Right atrium auricular region (tissue), 2 donors: Measurements from ENCODE around the gene IGFBP6. TPM values are rescaled to one million over a fixed set of nuclear protein-coding genes. Genes with fewer than 3 reads are reported as not detected.

Source experiments
- DNase-seq: peaks from one replicate; pipeline ENCODE4 v3.0.0-alpha.2; 2019; ENCODE audit warnings: low spot score
- H3K27ac ChIP-seq, 2 donors: fragments of 200-600 bp; sonication (generic); 1 replicate in 1 of 2; 2 replicates in 1 of 2; pipeline ENCODE4 v1.5.1; 2016 to 2019
- H3K27me3 ChIP-seq, 2 donors: fragments of 200-600 bp; sonication (generic); one replicate each; pipeline versions ENCODE4 v1.5.1 to v1.6.0; 2017 to 2019
- H3K36me3 ChIP-seq: fragments of 200-600 bp; sonication (generic); one replicate; pipeline ENCODE4 v1.5.1; 2016
- H3K4me1 ChIP-seq, 2 donors: fragments of 200-600 bp; sonication (generic); one replicate each; pipeline versions ENCODE4 v1.5.1 to v1.6.0; 2017 to 2019
- H3K4me3 ChIP-seq, 2 donors: fragments of 200-600 bp; sonication (generic); 1 replicate in 1 of 2; 2 replicates in 1 of 2; pipeline ENCODE4 v1.5.1; 2017 to 2019; ENCODE audit warnings: mild to moderate bottlenecking in 1 of 2, moderate library complexity in 1 of 2
- H3K9me3 ChIP-seq, 2 donors: fragments of 200-600 bp; sonication (generic); one replicate each; pipeline ENCODE4 v1.5.1; 2019
- total RNA-seq, 2 donors: library from RNA; depleted of rRNA; stranded (reverse); fragments of >200 nt; gene quantifications; one replicate each; pipeline ENCODE4 v1.1.0, GENCODE V29; 2016
- TF ChIP-seq, protein P1 (sequence below), 2 donors: fragments of 200-600 bp; sonication (generic); IDR thresholded peaks; one replicate each; pipeline ENCODE4 v1.5.1; 2019; ENCODE audit warnings: antibody characterized with exemption in 2 of 2

Gene IGFBP6
- total RNA-seq, 2 donors from 2014 or later: 99.0 to 358 TPM

GRCh38 chr12:53067993-53068770, 29.3 kb upstream of the IGFBP6 start:
- peaks cover 40% of the 10 kb centered on the region for H3K36me3 ChIP-seq
- TF ChIP-seq, protein P1, sequence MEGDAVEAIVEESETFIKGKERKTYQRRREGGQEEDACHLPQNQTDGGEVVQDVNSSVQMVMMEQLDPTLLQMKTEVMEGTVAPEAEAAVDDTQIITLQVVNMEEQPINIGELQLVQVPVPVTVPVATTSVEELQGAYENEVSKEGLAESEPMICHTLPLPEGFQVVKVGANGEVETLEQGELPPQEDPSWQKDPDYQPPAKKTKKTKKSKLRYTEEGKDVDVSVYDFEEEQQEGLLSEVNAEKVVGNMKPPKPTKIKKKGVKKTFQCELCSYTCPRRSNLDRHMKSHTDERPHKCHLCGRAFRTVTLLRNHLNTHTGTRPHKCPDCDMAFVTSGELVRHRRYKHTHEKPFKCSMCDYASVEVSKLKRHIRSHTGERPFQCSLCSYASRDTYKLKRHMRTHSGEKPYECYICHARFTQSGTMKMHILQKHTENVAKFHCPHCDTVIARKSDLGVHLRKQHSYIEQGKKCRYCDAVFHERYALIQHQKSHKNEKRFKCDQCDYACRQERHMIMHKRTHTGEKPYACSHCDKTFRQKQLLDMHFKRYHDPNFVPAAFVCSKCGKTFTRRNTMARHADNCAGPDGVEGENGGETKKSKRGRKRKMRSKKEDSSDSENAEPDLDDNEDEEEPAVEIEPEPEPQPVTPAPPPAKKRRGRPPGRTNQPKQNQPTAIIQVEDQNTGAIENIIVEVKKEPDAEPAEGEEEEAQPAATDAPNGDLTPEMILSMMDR (IDR thresholded peaks at IDR 0.05): no peak
- no peak overlapping the region for H3K4me3 ChIP-seq
- no peaks in the 10 kb centered on the region for H3K9me3 ChIP-seq
- peak overlapping the region; percentile 66 to 70 for H3K27ac ChIP-seq
- H3K27me3 ChIP-seq: no peaks in the 10 kb centered on the region
- no peak for DNase-seq
- H3K4me1 ChIP-seq: peaks cover 0 to 84% of the 10 kb centered on the region in 2 donors

GRCh38 chr12:53068811-53069585, 28.5 kb upstream of the IGFBP6 start:
- Histone ChIP-seq H3K27ac (peak overlapping the region; percentile 66 to 70), H3K36me3 (peaks cover 34% of the 10 kb centered on the region), H3K4me1 (peaks cover 0 to 82% of the 10 kb centered on the region in 2 donors), H3K4me3 (no peak overlapping the region), H3K27me3 (no peaks in the 10 kb centered on the region), H3K9me3 (no peaks in the 10 kb centered on the region)
- TF ChIP-seq, protein P1 (IDR thresholded peaks at IDR 0.05): no peak
- DNase-seq: peak; percentile 69

DNA sequence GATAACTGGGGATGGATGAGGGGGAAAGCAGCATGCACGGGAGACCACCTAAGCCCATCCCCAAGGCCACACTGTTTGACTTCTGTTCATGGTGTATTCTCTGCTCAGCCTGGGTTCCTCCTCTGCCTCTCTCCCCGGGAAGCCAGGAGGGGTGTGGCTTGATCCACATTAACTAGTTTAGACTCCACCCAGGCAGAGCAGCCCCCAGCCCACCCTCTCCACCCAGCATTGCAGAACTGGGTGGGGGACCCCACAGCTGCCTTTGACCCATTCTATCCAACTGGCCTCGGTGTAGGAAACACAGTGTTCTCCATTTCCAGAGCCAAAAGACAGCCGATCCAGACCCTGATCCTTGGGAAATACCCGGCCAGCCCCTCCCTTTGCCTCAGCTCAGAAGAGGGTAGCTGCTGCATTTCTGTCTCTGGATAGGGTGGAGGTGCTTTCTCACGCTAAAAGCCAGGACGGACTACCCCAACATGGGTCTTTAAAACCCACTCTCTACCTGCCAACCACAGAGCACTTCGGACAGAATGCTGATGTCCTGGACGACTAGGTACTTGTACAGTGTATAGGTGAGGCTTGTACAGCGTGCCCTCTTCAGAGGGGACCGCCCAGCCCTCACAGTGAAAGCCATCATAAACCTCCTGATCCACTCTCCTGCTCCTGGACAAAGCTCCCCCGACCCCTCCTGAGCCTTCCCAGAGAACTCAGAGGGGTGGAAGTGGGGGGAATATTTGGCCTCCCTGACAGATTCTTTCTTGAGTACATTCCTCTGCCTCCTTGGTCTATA, 27.7 kb upstream of the IGFBP6 start:
- Histone ChIP-seq H3K4me3 (no peak overlapping the region), H3K36me3 (peaks cover 34% of the 10 kb centered on the region), H3K4me1 (peaks cover 0 to 81% of the 10 kb centered on the region in 2 donors), H3K9me3 (no peaks in the 10 kb centered on the region), H3K27me3 (no peaks in the 10 kb centered on the region), H3K27ac (peak overlapping the region; percentile 66 to 70)
- DNase-seq: peak; percentile 87
- TF ChIP-seq, protein P1 (IDR thresholded peaks at IDR 0.05): no peak

DNA sequence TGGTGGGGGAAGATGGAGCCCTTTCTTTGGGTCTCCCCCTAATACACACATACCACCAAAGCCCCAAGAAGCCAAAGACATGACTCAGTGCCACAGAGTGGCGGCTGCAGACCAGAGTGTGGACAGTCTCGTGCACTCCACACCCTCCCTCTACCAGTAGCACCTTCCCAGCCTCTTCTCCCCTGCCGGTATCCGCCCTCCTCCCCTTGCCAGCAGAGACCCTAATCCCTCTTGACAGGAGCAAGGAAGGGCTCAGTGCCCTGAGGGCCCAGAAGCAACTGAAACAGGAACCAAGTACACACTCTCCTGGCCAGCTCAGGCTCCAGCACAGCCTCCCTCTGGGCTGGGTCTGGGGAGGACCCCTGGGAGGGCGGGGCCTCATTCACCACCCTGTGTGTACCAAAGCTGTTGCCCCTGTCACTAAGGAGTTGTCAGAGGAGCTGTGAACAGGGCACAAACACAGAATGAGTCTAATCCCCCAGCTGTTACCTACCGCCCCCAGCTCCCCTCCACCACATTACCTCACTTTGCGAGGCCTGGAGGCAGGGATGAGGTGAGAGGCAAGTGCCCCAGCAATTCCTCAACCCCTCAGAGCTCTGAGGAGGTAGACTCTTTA, 26.5 kb upstream of the IGFBP6 start:
- Histone ChIP-seq H3K9me3 (no peaks in the 10 kb centered on the region), H3K4me3 (no peak overlapping the region), H3K36me3 (peaks cover 39% of the 10 kb centered on the region), H3K27me3 (no peaks in the 10 kb centered on the region), H3K27ac (peak overlapping the region; percentile 66 to 70), H3K4me1 (peaks cover 0 to 72% of the 10 kb centered on the region in 2 donors)
- TF ChIP-seq, protein P1 (IDR thresholded peaks at IDR 0.05): no peak
- DNase-seq: no peak
